ENCODE measurements around the gene OR4E1.

Gene OR4E1

DNA sequence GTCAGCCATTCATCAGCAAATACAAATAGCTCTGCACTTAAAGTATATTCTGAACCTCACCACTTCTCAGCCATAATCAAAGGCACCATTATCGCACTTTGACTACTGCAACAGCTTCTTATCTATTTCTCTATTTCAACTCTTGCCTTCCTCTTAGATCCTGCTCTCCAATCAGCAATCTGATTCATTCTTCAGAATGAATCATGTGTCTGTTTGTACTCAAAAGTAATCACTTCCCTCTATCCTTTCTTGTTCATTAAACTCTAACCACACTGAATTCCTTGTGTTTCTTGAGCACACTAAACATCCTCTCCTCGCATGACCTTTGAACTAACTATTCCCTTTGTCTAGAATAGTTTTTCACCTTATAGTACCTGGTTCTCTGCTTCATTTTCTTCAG, 12.8 kb upstream of the OR4E1 start:
- no peak for DNase-seq (ENCODE audit: extremely low spot score)
- TF ChIP-seq, protein P1, sequence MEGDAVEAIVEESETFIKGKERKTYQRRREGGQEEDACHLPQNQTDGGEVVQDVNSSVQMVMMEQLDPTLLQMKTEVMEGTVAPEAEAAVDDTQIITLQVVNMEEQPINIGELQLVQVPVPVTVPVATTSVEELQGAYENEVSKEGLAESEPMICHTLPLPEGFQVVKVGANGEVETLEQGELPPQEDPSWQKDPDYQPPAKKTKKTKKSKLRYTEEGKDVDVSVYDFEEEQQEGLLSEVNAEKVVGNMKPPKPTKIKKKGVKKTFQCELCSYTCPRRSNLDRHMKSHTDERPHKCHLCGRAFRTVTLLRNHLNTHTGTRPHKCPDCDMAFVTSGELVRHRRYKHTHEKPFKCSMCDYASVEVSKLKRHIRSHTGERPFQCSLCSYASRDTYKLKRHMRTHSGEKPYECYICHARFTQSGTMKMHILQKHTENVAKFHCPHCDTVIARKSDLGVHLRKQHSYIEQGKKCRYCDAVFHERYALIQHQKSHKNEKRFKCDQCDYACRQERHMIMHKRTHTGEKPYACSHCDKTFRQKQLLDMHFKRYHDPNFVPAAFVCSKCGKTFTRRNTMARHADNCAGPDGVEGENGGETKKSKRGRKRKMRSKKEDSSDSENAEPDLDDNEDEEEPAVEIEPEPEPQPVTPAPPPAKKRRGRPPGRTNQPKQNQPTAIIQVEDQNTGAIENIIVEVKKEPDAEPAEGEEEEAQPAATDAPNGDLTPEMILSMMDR (IDR thresholded peaks at IDR 0.05; ENCODE audit: control extremely low read depth, extremely low read depth, low read depth, missing control alignments) = no peak
- ChIA-PET CTCF (no interaction called here), POLR2A (no interaction called here)

- TF ChIP-seq, protein P1 (IDR thresholded peaks at IDR 0.05; ENCODE audit: control extremely low read depth, extremely low read depth, low read depth, missing control alignments) = no peak
- DNase-seq (ENCODE audit: extremely low spot score) = no peak
- ChIA-PET POLR2A (no interaction called here), CTCF (interaction anchor here (1.0 kb wide), 1 partner anchor 9 kb away, joined by 3 read pairs; no protein-coding TSS in a partner anchor)
These were observed 6.5 kb upstream of the OR4E1 start for GRCh38 chr14:21680072-21680471.

DNA sequence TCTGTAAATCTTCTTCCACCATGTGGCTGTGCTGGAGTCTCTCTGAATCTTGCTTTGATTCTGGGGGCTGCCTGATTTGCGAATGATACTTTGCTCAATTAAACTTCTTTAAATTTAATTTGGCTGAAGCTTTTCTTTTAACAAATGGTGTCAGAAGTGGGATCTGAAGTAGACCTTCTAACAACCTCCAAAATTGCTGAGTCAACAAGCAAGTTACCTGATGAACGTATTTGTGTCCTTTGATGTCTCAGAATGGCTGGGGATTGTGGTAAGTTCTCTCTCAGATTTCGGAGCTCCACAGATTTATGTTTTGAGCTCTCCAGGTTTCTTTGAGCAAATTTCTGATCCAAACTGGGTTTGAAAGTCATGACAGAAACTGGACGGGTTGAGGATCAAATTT, 1.9 kb upstream of the OR4E1 start:
- ChIA-PET POLR2A (no interaction called here), CTCF (interaction anchor here (1.0 to 1.4 kb wide), 3 partner anchors 10 to 36 kb away, joined by 3 to 5 read pairs (median 3); no protein-coding TSS in a partner anchor)
- no peak for DNase-seq (ENCODE audit: extremely low spot score)
- TF ChIP-seq, protein P1 (IDR thresholded peaks at IDR 0.05; ENCODE audit: control extremely low read depth, extremely low read depth, low read depth, missing control alignments) = no peak

DNA sequence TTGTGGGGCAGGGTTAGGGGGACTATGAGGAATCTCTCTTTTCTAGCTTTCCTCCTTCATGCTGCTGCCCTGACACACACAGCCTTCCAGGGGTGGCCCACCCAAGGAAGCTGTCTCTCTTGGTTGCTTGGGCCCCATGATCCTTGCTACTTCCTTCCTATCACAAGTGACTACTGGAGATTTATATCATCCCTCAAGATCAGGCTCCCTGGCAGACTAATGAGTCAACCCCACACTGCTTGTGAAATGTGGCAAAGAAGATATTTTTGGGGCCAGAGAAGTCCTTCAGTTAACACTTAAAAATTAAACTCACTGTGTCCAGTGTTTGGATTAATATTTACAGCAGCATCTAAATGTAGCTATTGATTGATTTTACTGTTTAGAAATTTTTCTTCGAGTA, 1.5 kb downstream of the OR4E1 start:
- CTCF ChIA-PET = interaction anchor here (1.0 to 1.5 kb wide), 3 partner anchors 8 to 15 kb away, joined by 3 to 5 read pairs (median 3); no protein-coding TSS in a partner anchor
- no peak for DNase-seq (ENCODE audit: extremely low spot score)
- POLR2A ChIA-PET = no interaction called here
- TF ChIP-seq, protein P1 (IDR thresholded peaks at IDR 0.05; ENCODE audit: control extremely low read depth, extremely low read depth, low read depth, missing control alignments) = no peak

DNA sequence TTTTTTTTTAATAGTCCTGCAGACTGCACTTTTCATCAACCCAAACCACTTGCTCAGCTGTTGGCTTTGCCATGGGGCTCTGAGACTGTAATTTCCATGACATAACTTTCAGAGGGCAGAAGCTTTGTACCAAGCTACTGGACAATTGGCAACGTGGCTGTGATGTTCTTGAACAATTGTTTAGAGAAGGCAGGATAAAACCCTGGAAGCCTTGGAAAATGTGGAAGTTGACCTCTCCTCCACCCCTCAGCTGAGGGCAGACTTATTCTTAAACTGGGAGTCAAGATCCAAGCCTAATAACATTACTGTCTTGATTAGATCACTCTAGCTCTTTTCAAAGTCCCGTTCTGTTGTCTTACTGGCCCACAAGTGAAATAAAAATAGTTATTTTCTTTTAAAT, 2.2 kb downstream of the OR4E1 start:
- TF ChIP-seq, protein P1 (IDR thresholded peaks at IDR 0.05; ENCODE audit: control extremely low read depth, extremely low read depth, low read depth, missing control alignments) = no peak
- ChIA-PET POLR2A (no interaction called here), CTCF (interaction anchor here (1.0 to 2.1 kb wide), 5 partner anchors 8 to 38 kb away, joined by 3 to 6 read pairs (median 4); no protein-coding TSS in a partner anchor)
- no peak for DNase-seq (ENCODE audit: extremely low spot score)

DNA sequence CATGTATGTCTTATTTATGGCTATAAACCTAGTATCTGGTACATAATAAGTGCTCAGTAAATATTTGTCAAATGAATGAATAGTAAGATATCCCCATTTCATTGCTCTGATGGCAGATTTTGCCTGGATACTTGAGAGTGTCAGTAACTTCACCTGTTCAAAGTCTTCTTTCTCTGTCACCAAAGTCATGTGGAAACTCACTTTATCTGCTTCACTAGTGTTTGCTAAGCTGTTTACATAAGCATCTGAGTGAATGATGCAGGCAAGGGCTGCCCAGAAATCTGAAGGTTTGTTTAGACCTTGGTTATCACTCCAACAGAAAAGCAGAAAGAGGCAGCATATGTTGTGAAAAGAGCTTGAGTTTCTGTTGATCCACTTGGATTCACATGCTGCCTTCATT, 4.3 kb downstream of the OR4E1 start:
- no peak for DNase-seq (ENCODE audit: extremely low spot score)
- ChIA-PET POLR2A (no interaction called here), CTCF (no interaction called here)
- TF ChIP-seq, protein P1 (IDR thresholded peaks at IDR 0.05; ENCODE audit: control extremely low read depth, extremely low read depth, low read depth, missing control alignments) = no peak

DNA sequence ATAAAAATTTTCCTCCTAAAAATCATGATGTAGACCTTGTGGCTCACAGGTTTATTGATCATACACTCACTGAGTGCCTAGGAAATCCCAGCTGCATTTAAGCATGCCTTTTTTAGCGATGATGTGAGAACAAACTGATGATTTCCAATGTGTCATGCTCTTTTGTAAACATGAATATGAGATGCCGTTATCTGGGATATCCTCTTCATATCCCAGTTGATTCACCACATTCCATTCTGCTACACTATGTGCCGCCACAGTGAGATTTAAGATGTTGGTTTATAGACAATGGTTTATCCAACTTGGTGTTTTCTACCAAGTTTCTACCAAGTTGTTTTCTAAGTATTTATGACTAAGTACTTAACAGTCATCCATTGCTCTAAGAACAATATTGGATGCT, 5.2 kb downstream of the OR4E1 start:
- POLR2A ChIA-PET = no interaction called here
- CTCF ChIA-PET = no interaction called here
- DNase-seq (ENCODE audit: extremely low spot score) = no peak

More for the DNA sequence above, 5.2 kb downstream of the OR4E1 start:
- TF ChIP-seq, protein P1 (IDR thresholded peaks at IDR 0.05; ENCODE audit: control extremely low read depth, extremely low read depth, low read depth, missing control alignments) = no peak
